ENCODE data around the gene DNAH1.

Gene DNAH1

GRCh38 chr3:52358362-52358940 is 42.3 kb downstream of the DNAH1 start:
- DNase-seq (ENCODE audit: low spot score), result no peak

- DNase-seq (ENCODE audit: low spot score), result no peak
Observed at GRCh38 chr3:52359116-52359855, 43.2 kb downstream of the DNAH1 start.

GRCh38 chr3:52361011-52361410 is 44.9 kb downstream of the DNAH1 start:
- no peak for DNase-seq (ENCODE audit: low spot score)

GRCh38 chr3:52361454-52361853 is 45.3 kb downstream of the DNAH1 start:
- DNase-seq (ENCODE audit: low spot score), result no peak

- DNase-seq (ENCODE audit: low spot score), result no peak
Observed at GRCh38 chr3:52361898-52362297, 45.8 kb downstream of the DNAH1 start.

- no peak for DNase-seq (ENCODE audit: low spot score)
Observed at GRCh38 chr3:52364322-52365035, 48.4 kb downstream of the DNAH1 start.

- no peak for DNase-seq (ENCODE audit: low spot score)
Observed at GRCh38 chr3:52366527-52366926, 50.4 kb downstream of the DNAH1 start.

- DNase-seq (ENCODE audit: low spot score), result no peak
Observed at GRCh38 chr3:52367891-52368880, 52.1 kb downstream of the DNAH1 start.

- DNase-seq (ENCODE audit: low spot score), result no peak
Observed at GRCh38 chr3:52370531-52370930, 54.4 kb downstream of the DNAH1 start.

- DNase-seq (ENCODE audit: low spot score), result peak; percentile 70
Observed at GRCh38 chr3:52372822-52373504, 56.8 kb downstream of the DNAH1 start.

GRCh38 chr3:52373676-52374075 is 57.6 kb downstream of the DNAH1 start:
- no peak for DNase-seq (ENCODE audit: low spot score)

- no peak for DNase-seq (ENCODE audit: low spot score)
Observed at GRCh38 chr3:52374173-52374572, 58.1 kb downstream of the DNAH1 start.

GRCh38 chr3:52379610-52380009 is 63.5 kb downstream of the DNAH1 start:
- DNase-seq (ENCODE audit: low spot score), result no peak

GRCh38 chr3:52380023-52380422 is 63.9 kb downstream of the DNAH1 start:
- DNase-seq (ENCODE audit: low spot score), result no peak

- DNase-seq (ENCODE audit: low spot score), result no peak
Observed at GRCh38 chr3:52381623-52382022, 65.5 kb downstream of the DNAH1 start.

GRCh38 chr3:52383446-52383845 is 67.3 kb downstream of the DNAH1 start:
- no peak for DNase-seq (ENCODE audit: low spot score)

- no peak for DNase-seq (ENCODE audit: low spot score)
Observed at GRCh38 chr3:52384019-52384761, 68.1 kb downstream of the DNAH1 start.

GRCh38 chr3:52385157-52385556 is 69.0 kb downstream of the DNAH1 start:
- DNase-seq (ENCODE audit: low spot score), result peak; percentile 79

GRCh38 chr3:52387481-52387880 is 71.4 kb downstream of the DNAH1 start:
- no peak for DNase-seq (ENCODE audit: low spot score)

GRCh38 chr3:52388348-52388821 is 72.3 kb downstream of the DNAH1 start:
- peak; percentile 61 for DNase-seq (ENCODE audit: low spot score)

- DNase-seq (ENCODE audit: low spot score), result no peak
Observed at GRCh38 chr3:52388933-52389332, 72.8 kb downstream of the DNAH1 start.
